GM18909 (cell line): Measurements from ENCODE around the gene FZD8.

Experiments used
- ATAC-seq: cut with Tn5 transposase; IDR thresholded peaks from one replicate; pipeline ENCODE4 v1.9.1; 2021; ENCODE audit warnings: mild to moderate bottlenecking; ENCODE audit not compliant: unreplicated experiment, poor library complexity

The FZD8 gene

GRCh38 chr10:35607475-35608327 lies 34.4 kb downstream of the FZD8 start:
- no peak for ATAC-seq

- no peak for ATAC-seq
Observed at GRCh38 chr10:35606430-35606829, 35.7 kb downstream of the FZD8 start.

GRCh38 chr10:35605191-35605590 lies 36.9 kb downstream of the FZD8 start, which contains the start of gene GJD4:
TSS of gene GJD4 (plus strand) at chr10:35605341. CDS start at chr10:35605568, 227 bp downstream.
- no peak for ATAC-seq

- no peak for ATAC-seq
Observed at GRCh38 chr10:35600193-35600592, 41.9 kb downstream of the FZD8 start.

GRCh38 chr10:35598379-35598778 lies 43.7 kb downstream of the FZD8 start:
- ATAC-seq: no peak

- ATAC-seq: no peak
Observed at GRCh38 chr10:35595106-35595505, 47.0 kb downstream of the FZD8 start.

GRCh38 chr10:35594115-35595079 lies 47.7 kb downstream of the FZD8 start:
- no peak for ATAC-seq

- no peak for ATAC-seq
Observed at GRCh38 chr10:35592441-35592840, 49.7 kb downstream of the FZD8 start.

GRCh38 chr10:35588836-35589235 lies 53.3 kb downstream of the FZD8 start:
- ATAC-seq: no peak
